SIG-M5 treated with dmso at 0.1 percent for 504 hours (cell line): Measurements from ENCODE around the gene SLC44A1.

Experiments used
- DNase-seq: peaks from one replicate; lab custom pipeline; 2025; ENCODE audit not compliant: unreplicated experiment; lab: John Stamatoyannopoulos, UW

Gene SLC44A1

GRCh38 chr9:105385381-105385985 lies 141.0 kb downstream of the SLC44A1 start:
- DNase-seq: peak; percentile 74

- no peak for DNase-seq
Observed at GRCh38 chr9:105389796-105390195, 145.3 kb downstream of the SLC44A1 start.

GRCh38 chr9:105390871-105391270 lies 146.4 kb downstream of the SLC44A1 start:
- DNase-seq: no peak

GRCh38 chr9:105391288-105391687 lies 146.8 kb downstream of the SLC44A1 start:
- no peak for DNase-seq

- no peak for DNase-seq
Observed at GRCh38 chr9:105392531-105392930, 148.1 kb downstream of the SLC44A1 start.

- no peak for DNase-seq
Observed at GRCh38 chr9:105393576-105394344, 149.3 kb downstream of the SLC44A1 start.

- DNase-seq: no peak
Observed at GRCh38 chr9:105396441-105396840, 152.0 kb downstream of the SLC44A1 start.

GRCh38 chr9:105396901-105397300 lies 152.4 kb downstream of the SLC44A1 start:
- no peak for DNase-seq

- DNase-seq: no peak
Observed at GRCh38 chr9:105399117-105399516, 154.7 kb downstream of the SLC44A1 start.

GRCh38 chr9:105401651-105402050 lies 157.2 kb downstream of the SLC44A1 start:
- DNase-seq: no peak

- no peak for DNase-seq
Observed at GRCh38 chr9:105403552-105404248, 159.2 kb downstream of the SLC44A1 start.

- DNase-seq: no peak
Observed at GRCh38 chr9:105405514-105406131, 161.2 kb downstream of the SLC44A1 start.

GRCh38 chr9:105406369-105406768 lies 161.9 kb downstream of the SLC44A1 start:
- no peak for DNase-seq

- DNase-seq: peak; percentile 8
Observed at GRCh38 chr9:105413525-105413924, 169.1 kb downstream of the SLC44A1 start.

- peak; percentile 24 for DNase-seq
Observed at GRCh38 chr9:105414947-105415661, 170.7 kb downstream of the SLC44A1 start.

- no peak for DNase-seq
Observed at GRCh38 chr9:105415662-105415980, 171.2 kb downstream of the SLC44A1 start.

- no peak for DNase-seq
Observed at GRCh38 chr9:105416840-105417239, 172.4 kb downstream of the SLC44A1 start.

- no peak for DNase-seq
Observed at GRCh38 chr9:105418588-105419500, 174.4 kb downstream of the SLC44A1 start.

- no peak for DNase-seq
Observed at GRCh38 chr9:105419816-105420597, 175.6 kb downstream of the SLC44A1 start.
